GM20431 (cell line): Measurements from ENCODE around the gene WDR13.

Experiments
- in situ Hi-C: fragments of 300-500 bp; cut with MseI, MboI; formaldehyde crosslinking; loops from one replicate; pipeline ENCODE4 v1.15.0; 2020; ENCODE audit warnings: low sequenced_read_pairs; ENCODE audit not compliant: unreplicated experiment

The WDR13 gene

DNA sequence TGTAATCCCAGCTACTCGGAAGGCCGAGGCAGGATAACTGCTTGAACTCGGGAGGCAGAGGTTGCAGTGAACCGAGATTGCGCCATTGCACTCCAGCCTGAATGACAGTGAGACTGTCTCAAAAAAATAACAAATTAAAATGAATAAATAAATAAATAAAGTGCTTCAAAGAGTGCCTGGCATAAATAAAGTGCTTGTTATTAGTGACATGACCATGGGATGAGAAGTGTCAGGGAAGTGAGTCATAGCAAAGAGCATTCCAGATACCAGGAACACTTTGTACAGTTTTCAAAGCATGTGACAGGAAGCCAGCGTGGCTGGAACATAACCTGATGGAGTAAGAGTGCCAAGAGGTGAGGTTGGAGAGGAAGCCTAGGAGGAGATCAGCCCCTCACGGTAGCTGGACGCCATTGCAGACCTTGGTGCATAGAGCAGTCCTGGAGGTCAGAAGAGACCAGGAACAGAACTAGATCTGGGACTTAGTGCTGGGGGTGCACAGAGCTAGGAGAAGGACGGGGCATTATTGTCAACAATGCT, 6.0 kb upstream of the WDR13 start:
- in situ Hi-C loops, result no loop called here

DNA sequence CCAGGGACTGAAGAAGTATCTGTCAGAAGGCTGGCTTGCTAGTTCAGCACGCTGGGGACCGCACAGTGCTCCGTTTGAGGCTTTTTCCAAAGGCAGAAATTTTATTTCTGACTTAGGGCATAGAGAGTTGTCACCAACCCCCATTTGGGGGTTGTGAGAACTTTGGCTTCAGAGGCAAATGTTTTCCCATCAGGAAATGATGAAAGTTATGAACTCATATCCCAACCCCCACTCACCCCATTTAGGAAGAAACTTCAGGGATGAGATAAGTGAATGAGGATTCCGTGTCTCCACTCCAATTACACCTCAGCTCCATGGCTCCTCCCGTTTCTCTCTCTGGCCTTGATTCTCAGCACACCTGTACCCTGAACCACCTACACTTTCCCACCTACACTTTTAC, 4.3 kb upstream of the WDR13 start:
- in situ Hi-C loops, result no loop called here

DNA sequence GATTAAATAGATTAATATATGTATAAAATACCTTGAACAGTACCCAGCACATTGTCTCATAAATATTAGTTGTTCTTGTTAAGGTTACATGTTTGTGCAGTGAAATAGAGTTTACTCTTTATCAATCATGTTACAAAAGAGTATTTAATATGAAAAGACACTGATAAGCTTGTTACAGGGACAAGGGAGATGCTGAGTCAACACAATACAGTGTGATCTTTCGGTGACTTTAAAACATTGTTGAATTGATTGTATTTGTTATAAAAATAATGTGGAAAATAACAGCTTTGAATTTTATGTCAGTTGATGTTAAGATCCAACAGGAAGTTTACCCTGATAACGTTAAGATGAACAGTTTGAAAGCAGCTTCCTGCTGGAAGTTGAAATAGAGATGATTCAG, 1.4 kb upstream of the WDR13 start:
- in situ Hi-C loops, result no loop called here

DNA sequence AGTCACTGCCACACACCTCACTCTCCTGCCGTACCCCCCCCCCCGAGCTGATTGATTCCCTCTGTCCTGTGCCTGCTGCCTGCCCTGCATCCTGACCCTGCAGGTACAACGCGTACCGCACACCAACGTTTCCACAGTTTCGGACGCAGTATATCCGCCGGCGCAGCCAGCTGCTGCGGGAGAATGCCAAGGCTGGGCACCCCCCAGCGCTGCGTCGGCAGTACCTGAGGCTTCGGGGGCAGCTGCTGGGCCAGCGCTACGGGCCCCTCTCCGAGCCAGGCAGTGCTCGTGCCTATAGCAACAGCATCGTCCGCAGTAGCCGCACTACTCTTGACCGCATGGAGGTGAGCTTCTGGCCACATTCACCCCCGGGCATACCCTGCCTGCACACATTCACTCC, 1.3 kb downstream of the WDR13 start:
- in situ Hi-C loops, result no loop called here

DNA sequence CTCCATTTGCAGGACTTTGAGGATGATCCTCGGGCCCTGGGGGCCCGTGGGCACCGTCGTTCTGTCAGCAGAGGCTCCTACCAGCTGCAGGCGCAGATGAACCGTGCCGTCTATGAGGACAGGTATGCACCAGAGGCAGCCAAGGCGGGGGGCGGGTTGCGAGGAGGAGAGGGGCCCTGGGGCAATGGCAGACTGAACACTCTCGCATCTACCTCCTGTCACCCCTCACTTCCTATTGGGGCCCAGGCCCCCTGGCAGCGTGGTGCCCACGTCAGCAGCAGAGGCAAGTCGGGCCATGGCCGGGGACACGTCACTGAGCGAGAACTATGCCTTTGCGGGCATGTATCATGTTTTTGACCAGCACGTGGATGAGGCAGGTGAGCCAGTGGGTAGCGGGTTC, 2.0 kb downstream of the WDR13 start:
- in situ Hi-C loops, result no loop called here

DNA sequence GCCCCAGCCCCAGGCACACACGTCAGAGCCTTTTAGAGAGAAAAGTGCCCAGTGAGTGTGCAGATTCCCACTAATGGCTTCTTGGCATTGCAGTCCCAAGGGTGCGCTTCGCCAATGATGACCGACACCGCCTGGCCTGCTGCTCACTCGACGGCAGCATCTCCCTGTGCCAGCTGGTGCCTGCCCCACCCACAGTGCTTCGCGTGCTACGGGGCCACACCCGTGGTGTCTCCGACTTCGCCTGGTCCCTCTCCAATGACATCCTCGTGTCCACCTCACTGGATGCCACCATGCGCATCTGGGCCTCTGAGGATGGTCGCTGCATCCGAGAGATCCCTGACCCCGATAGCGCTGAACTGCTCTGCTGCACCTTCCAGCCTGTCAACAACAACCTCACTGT, 2.9 kb downstream of the WDR13 start:
- in situ Hi-C loops, result no loop called here

DNA sequence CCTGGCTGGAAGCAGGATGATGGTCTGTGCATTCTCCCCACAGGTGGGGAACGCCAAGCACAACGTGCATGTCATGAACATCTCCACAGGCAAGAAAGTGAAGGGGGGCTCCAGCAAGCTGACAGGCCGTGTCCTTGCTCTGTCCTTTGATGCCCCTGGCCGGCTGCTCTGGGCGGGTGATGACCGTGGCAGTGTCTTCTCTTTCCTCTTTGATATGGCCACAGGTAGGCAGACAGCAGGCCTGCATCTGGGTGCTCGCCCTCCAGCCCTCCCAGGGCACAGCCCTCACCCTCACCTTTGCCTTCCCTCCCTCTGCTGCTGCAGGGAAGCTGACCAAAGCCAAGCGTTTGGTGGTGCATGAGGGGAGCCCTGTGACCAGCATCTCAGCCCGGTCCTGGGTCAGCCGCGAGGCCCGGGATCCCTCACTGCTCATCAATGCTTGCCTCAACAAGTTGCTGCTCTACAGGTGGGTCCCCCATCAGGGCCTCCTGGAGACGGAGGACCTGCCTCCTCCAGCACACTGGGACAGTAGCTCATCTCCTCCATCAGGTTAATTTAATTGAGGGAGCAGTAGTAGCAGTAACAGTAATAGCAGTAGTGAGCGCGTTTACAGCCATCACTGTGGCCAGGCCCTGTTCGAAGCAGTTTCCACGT, 4.6 kb downstream of the WDR13 start:
- in situ Hi-C loops, result no loop called here

DNA sequence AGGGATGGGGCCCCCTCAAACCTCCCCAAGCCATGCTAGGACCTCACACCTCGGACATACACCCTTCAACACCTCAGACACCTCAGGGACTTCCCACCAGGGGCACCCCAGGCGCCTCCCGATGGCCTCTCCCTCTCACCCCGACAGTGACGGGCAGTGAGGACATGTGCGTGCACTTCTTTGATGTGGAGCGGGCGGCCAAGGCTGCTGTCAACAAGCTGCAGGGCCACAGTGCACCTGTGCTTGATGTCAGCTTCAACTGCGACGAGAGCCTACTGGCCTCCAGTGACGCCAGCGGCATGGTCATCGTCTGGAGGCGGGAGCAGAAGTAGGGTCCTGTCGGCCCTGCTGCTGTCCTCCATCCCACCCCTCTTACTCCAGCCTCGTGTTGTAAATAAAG, 7.4 kb downstream of the WDR13 start:
- in situ Hi-C loops, result no loop called here

DNA sequence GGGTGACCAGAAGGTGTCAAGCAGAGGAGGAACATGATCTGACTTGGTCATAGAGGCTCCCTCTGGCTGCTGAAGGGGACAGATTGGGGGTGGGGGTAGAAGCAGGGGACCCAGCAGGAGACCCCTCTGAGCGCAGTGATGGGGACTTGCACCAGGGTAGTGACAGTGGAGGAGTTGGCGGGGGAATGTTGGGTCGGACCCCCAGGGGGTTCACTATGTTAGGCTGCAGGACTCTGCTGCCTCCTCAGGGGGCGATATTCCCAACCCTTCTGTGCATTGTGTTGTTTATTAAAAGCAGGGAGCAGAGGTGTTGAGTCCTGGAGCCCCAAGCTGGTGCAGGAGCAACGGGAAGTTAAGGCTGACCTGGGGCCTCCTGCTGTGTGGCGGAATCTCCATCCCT, 8.8 kb downstream of the WDR13 start:
- in situ Hi-C loops, result no loop called here

DNA sequence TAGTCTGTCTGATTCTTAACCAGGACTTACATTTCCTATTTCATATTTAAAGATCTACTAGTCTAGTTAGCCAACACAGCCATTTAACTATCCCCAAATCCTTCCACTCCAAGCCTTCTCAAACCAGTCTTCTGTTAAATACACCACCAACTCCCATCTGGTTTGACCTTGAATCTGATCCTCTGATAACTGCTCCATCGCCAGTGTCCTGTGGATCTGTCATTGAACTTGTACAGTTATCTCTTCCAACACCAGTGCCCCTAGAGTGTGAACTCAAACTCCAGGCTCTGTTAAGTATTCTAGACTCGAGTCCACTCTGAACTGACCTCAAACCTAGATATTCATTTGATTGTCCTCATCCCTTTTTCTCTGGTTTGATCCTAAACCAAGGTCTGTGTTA, 14.4 kb downstream of the WDR13 start:
- in situ Hi-C loops, result no loop called here

DNA sequence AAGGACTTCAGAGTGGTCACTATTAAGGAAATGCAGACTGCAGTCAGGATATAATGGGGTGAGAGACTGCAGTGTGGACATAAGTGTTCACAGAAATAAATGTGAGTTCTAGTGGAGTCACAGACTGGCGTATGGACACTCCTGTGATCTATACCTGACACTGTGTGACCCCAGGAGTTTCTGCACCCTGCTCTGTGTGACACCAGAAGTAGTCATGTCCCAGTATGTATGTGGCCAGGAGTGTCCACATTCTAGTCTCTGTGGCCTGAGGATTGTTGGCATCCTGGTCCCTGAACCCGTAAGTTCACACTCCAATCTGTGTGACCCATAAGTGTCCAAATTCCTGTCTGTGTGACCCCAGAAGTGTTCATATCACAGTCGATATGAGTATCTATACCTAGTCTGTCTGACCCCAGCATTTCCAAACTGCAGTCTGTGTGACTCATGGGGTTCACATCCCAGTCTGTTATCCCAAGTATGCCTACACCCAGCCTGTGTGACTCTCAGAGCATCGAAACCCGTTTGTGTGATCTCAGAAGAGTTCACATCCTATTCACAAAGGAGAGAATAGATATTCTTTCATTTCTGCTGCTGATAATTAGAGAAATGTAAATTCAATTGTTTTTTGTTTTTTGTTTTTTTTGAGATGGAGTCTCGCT, 16.3 kb downstream of the WDR13 start:
- in situ Hi-C loops, result no loop called here

DNA sequence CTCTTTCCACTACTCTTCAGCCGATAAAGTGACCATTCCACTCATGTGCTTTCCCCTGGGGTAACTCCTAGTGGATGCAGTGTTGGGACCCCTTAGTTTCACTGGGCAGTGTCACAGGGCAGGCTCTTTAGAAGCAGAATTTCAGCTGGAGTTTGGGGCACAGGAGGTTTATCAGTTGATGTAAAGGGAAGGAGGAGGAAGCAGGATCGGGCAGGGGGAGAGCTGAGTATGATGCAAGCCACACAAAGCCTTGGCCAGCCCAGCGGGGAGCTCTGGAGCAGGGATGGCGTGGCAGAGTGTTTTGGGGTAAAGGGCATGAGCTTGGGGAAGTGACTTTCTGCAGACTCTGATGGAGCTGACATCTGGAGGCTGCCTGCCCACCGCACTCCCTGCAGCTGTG, 19.3 kb downstream of the WDR13 start:
- in situ Hi-C loops, result no loop called here

DNA sequence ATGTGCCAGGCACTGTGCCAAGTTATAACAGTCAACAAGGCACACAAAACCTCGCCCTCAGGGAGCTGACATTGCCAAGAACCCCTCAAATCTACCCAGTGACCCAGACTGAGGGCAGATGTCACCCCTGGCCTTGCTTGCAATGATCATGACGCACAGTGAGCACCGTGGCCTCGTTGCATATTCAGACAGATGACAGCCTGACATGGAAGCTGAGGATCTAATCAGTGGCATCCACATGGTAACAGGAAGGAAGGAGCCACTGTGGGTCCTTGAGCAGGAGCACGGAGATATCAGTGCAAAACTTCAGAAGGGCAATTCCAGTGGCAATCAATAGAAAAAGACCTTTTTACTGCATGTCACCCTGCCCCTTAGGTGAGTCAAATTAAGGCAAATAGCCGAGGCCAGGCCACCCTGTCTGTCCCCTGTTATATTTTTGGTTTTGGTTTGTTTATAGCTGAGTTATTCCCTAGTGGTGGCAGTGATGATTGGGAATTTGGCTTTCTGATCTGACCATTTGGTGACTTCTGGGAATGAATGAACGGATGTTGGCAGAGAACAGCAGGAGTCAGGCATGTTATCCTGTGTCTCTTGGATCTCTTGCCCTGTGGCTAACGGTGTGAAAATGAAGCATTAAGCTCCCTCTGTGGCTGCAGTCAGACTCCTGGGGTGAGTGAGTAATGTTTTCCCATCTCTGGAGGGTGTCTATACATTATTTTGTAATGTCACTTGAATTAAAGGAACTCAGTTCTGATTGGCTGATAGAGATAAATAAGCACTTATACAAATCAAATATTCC, 20.4 kb downstream of the WDR13 start:
- in situ Hi-C loops, result no loop called here

DNA sequence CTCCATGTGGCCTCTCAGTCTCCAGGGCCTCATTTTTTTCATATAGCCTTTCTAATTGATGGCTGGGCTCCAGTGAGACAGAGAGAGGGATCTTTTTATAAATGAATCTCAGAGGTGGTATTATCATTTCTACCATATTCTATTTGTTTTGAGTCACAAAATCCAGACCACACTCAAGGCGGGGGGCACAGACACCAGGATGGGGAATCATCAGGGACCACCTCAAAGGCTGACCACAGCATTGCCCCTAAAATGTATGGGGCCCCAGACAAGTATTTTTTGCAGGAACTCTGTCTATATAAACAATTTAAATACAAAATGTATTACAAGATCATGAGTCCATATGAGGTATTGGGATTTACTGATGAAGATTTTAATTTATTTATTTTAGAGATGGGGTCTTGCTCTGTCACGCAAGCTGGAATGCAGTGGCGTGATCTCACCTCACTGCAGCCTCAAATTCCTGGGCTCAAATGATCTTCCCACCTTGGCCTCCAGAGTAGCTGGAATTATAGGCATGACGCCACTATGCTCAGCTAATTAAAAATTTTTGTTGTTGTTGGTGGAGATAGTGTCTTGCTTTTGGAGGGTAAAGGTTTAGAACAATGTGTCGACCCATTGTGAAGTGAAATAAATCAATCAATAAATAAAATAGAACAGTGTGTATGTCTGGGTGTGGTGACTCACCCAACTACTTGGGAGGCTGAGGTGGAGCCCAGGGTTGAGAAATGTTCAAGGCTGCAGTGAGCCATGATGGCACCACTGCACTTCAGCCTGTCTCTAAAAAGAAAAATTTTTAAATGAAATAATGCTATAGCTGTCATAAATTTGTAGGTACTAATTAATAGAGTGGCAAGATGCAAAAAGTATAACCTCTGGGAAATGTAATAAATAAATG, 29.4 kb downstream of the WDR13 start:
- in situ Hi-C loops, result no loop called here

DNA sequence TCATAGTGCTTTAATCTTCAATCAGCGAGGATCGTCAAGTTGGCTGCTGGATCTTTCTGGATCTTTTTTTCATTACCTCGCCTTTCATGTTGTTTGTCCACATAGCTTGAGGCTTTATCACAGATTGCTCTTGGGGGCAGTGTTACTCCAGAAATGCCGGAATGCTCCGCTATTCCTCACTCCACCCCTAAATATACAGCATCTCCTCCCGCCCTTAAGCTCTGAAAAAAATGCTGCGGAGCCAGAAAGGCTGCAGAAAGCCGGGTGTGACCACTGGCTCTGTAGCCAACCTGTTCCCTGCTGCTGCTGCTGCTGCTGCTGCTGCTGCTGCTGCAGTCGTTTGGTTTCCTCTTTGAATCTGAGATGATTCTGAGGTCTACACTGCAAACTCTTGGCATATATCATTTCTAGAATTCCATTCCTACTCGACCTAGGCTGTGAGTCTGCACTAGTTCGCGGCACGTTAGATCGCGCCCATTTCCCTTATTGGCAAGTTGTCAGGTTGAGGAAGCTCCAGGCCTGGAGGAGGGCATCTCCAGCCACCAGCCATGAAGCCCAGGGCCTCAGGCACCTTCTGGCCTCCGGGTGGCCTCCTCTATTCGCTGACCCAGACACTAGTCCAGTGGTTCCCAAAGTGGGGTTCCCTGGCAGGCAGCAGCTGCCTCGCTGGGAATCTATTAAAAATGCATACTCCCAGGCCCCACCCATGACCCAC, 34.2 kb downstream of the WDR13 start:
- in situ Hi-C loops, result no loop called here

DNA sequence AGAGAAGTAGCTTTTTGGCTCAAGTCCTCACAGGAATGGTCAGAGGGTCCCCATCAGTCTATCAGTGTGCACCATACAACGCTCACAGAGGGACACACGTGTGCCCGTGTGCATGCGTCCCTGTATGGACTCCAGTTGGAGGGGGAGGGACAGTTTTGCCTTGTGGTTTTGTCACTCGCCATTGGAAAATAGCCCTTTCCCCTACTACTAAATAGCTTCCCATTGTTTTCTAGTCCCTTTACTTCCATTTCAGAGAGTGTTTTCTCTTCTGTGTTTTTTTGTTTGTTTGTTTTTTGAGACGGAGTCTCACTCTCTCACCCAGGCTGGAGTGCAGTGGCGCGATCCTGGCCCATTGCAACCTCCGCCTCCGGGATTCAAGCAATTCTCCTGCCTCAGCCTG, 34.9 kb downstream of the WDR13 start:
- in situ Hi-C loops, result no loop called here

DNA sequence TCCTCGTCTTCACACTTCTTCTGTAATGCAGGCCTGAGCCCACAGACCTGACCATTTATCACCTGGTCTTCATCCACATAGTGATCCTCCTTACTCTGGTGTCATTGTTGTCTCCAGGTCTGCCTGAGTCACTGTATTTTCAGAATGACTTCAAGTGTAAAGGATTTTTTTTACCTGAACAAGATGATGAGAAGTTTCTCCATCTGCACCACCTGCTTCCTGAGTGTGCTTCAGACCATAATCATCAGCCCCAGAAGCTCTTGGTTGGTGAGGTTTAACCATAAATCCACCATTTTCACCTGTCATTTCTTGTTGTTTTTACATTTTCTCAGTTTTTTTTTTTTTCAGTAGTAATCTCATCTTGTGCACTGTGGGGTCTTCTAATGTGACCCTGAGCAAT, 39.0 kb downstream of the WDR13 start:
- in situ Hi-C loops, result no loop called here

DNA sequence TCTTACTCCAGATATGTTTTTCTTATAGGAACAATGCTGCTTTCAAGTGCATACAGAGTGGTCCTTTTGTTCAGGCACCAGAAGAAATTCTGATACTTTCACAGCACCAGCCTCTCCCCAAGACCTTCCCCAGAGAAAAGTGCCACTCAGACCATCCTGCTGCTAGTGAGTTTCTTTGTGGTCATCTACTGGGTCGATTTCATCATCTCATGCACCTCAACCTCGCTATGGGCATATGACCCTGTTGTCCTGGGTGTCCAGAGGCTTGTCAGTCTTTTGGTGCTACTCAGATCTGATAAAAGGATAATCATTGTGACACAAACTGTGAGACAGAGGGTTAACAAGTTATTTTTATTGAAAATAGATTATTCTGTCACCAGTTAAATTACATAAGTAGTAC, 39.5 kb downstream of the WDR13 start:
- in situ Hi-C loops, result no loop called here

DNA sequence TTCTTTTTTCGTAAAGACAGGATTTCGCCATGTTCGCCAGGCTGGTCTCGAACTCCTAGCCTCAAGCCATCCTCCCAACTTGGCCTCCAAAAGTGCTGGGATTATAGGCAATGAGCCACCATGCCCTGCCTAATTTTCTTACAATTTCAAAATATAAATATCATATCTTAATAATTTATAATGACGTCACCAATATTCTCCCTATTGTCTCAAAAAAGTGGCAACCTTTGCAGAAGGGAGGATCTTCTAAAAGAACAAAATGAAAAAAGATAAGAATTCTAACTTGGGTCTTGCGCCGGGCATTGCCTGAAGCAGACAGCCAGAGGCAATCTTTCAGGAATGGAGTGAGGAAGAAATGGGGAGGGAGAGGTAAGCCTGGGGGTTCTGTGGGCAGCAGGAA, 48.4 kb downstream of the WDR13 start:
- in situ Hi-C loops, result no loop called here

DNA sequence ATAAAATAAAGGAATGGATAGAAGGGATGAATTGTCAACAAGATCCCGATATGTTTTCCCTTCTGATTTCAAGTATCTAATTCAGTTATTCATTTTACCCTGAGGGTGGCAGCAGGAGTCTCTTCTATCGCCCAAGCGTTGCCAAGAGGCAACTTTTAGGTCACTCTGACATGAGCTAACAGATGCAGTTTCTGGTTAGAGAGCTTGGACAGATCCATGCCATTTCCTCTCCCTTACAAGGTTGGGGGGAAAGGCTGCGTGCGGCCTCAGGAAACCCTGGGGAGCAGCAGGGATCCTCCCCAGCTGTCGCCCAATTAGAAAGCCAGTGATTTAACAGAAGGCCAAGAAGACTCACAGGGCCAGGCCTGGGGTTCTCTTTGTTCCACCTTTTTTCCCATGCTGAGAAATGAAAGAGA, 51.1 kb downstream of the WDR13 start:
- in situ Hi-C loops, result no loop called here
